ENCODE data around the gene MMP8.
A peak's percentile ranks its signal among the peaks of the same experiment; 100 is the strongest.

Gene MMP8

DNA sequence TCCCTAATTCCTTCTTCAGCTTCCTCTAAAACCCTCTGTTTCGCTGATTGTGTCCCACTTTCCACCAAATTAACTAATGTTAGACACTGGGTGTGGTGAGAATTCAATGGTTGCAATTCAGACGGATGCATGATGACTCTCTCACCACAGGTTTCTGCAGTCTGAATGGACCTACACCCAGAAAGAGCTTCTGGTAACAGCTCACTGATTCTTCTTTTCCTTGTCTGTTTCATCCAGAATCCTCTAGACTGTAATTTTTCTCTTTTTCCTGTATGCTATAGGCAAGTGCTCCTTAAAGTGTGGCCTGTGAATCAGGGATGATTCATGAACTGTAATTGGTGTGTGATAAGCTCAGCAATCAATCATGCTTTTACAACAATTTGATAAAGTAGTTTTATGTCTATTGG lies 37.6 kb upstream of the MMP8 start:
- TF ChIP-seq CTCF (IDR thresholded peaks at IDR 0.05; ENCODE audit: low read length, missing control alignments) = no peak
- no peak for DNase-seq (ENCODE audit: low read depth)
- no peak overlapping the region for H3K4me3 ChIP-seq (replicated peaks; ENCODE audit: low read depth, low read length)

DNA sequence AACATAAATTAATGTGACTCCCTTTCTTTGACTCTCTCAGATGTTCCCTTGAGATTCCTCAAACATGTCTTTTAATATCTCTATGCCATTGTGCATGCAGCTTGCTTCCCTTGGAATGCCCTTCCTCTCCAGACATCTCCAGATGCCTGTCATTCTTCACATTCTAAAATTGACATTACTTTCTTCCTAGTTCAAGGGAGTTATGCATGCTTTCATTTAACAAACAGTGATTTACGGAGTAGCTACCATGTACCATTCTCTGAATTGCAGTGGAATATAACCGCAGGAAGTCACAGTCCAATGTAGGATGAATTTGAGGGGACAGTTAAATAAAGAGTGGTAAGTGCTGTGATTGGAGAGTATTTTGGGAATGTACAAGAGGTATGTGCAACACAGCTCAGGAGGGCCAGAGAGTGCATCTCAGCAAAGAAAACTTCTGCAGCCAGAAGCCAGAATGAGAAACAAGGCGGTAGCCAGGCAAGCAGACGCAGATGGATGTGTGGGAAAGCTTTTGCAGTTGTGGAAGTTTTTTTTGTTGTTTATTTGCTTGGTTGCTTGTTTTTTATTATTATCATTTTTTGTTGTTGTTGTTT lies 37.0 kb upstream of the MMP8 start:
- H3K4me3 ChIP-seq (replicated peaks; ENCODE audit: low read depth, low read length) = no peak overlapping the region
- no peak for TF ChIP-seq CTCF (IDR thresholded peaks at IDR 0.05; ENCODE audit: low read length, missing control alignments)
- DNase-seq (ENCODE audit: low read depth) = peak; percentile 42

DNA sequence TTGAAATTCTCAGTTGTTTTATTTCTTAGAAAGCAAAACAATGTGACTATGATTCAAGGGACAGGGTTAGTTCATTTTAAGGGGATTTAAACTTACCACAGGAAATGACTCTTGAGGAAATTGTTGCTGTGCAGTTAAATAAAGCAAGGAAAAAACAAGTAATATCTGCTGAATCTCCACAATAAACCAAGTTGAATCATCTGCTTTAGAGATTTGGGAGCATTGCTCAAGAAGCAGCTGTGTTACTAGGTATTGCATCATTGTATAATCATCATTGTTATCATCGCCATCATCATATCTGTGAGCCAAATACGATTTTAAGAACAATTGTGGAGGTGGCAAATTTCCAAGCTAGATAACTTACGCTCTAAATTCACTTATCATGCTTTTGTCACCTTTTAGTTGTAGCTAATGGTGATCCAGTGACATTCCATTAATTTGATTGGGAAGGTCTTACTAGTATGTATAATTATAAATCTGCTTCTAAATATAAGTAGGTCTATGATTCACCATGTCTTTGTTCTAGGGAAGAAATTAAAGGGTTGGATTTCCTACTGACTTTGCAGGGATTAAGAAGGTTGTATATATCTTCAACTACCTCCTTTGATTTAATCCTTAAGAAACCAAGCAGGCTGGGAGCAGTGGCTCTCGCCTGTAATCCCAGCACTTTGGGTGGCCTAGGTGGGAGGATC lies 35.7 kb upstream of the MMP8 start:
- H3K4me3 ChIP-seq (replicated peaks; ENCODE audit: low read depth, low read length) = no peak overlapping the region
- no peak for TF ChIP-seq CTCF (IDR thresholded peaks at IDR 0.05; ENCODE audit: low read length, missing control alignments)
- DNase-seq (ENCODE audit: low read depth) = peak; percentile 93

DNA sequence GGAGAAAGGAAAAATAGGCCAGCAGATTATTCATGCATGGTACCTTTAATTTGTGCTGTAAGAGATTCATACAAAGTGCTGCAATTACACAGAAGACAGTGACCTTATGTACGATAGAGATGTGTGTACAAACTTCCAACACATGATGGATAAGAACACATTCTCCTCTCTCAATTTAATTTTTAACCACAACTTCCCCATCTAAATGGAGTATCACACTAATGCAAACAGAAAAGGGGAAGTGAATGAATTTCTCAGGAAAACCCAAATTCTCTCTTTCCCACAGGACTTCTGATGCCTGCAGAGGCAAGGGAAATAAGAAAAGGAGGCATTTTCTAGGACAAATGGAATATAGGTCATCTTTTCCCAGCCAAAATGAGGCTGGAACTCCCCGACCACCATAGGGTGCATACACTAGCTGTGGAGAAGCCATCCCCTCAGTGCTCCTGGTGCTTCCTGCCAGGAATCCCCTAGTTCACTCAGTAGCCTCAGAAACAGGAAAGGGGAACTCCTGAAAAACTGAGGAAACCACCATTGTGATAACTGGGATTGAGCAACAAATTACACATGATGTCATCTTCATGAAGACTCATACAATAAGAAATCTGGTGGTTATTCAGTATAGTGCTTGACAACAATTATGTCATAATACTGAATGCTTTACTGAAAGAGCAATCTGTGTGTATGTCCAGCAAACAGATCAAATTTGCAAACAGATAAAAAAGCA lies 33.2 kb upstream of the MMP8 start:
- no peak for TF ChIP-seq CTCF (IDR thresholded peaks at IDR 0.05; ENCODE audit: low read length, missing control alignments)
- DNase-seq (ENCODE audit: low read depth) = peak; percentile 88

DNA sequence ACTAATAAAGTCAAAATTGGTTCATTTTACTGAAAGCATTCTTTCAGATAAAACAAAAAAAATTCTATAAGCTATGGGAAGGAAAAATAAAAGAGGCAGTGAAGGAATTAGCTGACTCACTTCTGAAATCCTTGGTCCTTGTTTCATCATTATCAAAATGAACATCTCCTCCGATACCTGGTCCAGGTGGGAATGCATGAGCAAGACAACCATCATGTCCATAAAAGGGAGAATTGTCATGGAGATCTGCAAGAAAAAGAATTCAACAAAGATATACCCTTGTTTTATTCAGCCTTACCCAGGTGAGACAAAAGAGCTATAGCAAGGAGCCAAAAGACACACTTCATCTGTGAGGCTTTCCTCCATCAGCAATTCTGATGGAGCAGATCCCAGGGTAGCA lies 28.5 kb upstream of the MMP8 start:
- TF ChIP-seq CTCF (IDR thresholded peaks at IDR 0.05; ENCODE audit: low read length, missing control alignments) = no peak
- DNase-seq (ENCODE audit: low read depth) = no peak
- no peak overlapping the region for H3K4me3 ChIP-seq (replicated peaks; ENCODE audit: low read depth, low read length)

More for the DNA sequence above, 33.2 kb upstream of the MMP8 start:
- no peak overlapping the region for H3K4me3 ChIP-seq (replicated peaks; ENCODE audit: low read depth, low read length)

- H3K4me3 ChIP-seq (replicated peaks; ENCODE audit: low read depth, low read length) = no peak overlapping the region
- no peak for DNase-seq (ENCODE audit: low read depth)
- no peak for TF ChIP-seq CTCF (IDR thresholded peaks at IDR 0.05; ENCODE audit: low read length, missing control alignments)
These were observed 26.9 kb upstream of the MMP8 start for GRCh38 chr11:102751673-102752072.

Data from fibroblast of pulmonary artery (primary cell).